ENCODE measurements around the gene FSTL1.

DNA sequence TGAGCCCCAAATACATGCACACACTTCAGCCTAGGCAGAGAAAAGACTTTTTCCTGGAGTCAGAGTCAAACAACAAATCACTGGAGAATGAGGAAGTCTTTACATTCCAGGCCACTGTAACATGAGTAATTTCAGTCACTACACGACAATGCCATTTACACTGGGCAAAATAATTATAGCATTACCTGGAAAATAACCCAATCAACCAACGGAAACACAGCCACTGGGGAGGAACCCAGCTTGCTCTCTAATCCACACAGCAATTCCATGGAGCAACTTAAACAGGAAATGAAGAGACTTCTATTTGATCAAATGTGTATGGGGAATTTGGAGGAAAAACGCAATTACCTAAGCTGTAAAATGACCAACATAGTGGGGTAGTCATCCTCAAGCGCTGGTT, 15.2 kb downstream of the FSTL1 start:
- TF ChIP-seq POLR2A (IDR thresholded peaks at IDR 0.05; ENCODE audit: low read length) = no peak
- TF ChIP-seq NFE2L2 (conservative IDR thresholded peaks at IDR 0.05; ENCODE audit: low read length) = no peak
- TF ChIP-seq, protein P1, sequence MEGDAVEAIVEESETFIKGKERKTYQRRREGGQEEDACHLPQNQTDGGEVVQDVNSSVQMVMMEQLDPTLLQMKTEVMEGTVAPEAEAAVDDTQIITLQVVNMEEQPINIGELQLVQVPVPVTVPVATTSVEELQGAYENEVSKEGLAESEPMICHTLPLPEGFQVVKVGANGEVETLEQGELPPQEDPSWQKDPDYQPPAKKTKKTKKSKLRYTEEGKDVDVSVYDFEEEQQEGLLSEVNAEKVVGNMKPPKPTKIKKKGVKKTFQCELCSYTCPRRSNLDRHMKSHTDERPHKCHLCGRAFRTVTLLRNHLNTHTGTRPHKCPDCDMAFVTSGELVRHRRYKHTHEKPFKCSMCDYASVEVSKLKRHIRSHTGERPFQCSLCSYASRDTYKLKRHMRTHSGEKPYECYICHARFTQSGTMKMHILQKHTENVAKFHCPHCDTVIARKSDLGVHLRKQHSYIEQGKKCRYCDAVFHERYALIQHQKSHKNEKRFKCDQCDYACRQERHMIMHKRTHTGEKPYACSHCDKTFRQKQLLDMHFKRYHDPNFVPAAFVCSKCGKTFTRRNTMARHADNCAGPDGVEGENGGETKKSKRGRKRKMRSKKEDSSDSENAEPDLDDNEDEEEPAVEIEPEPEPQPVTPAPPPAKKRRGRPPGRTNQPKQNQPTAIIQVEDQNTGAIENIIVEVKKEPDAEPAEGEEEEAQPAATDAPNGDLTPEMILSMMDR (IDR thresholded peaks at IDR 0.05) = no peak
- TF ChIP-seq RFX5 (IDR thresholded peaks at IDR 0.05) = no peak
- TF ChIP-seq, protein P2, sequence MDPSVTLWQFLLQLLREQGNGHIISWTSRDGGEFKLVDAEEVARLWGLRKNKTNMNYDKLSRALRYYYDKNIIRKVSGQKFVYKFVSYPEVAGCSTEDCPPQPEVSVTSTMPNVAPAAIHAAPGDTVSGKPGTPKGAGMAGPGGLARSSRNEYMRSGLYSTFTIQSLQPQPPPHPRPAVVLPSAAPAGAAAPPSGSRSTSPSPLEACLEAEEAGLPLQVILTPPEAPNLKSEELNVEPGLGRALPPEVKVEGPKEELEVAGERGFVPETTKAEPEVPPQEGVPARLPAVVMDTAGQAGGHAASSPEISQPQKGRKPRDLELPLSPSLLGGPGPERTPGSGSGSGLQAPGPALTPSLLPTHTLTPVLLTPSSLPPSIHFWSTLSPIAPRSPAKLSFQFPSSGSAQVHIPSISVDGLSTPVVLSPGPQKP (IDR thresholded peaks at IDR 0.05; ENCODE audit: low read depth, low read length) = no peak
- TF ChIP-seq SMC3 (IDR thresholded peaks at IDR 0.05) = no peak
